Mucosa of rectum (tissue), 2 donors: ENCODE data around the gene VAV2.

Experiments used
- H3K27ac ChIP-seq, 2 donors: one replicate each; pipeline ENCODE4 v1.7.0; 2013; ENCODE audit warnings: inconsistent platforms in 2 of 2, low read depth in 2 of 2, low read length in 2 of 2
- H3K27me3 ChIP-seq, 2 donors: one replicate each; pipeline ENCODE4 v1.7.0; 2013; ENCODE audit warnings: low read length in 2 of 2; ENCODE audit not compliant: control insufficient read depth in 2 of 2, insufficient read depth in 2 of 2
- H3K36me3 ChIP-seq, 2 donors: one replicate each; pipeline ENCODE4 v1.7.0; 2013; ENCODE audit warnings: low read length in 2 of 2; ENCODE audit not compliant: control insufficient read depth in 2 of 2, insufficient read depth in 2 of 2
- H3K4me1 ChIP-seq, 2 donors: one replicate each; pipeline ENCODE4 v1.7.0; 2013; ENCODE audit warnings: low read length in 2 of 2, mild to moderate bottlenecking in 1 of 2; ENCODE audit not compliant: control insufficient read depth in 2 of 2, insufficient read depth in 2 of 2
- H3K4me3 ChIP-seq, 2 donors: one replicate each; pipeline ENCODE4 v1.7.0; 2013; ENCODE audit warnings: low read length in 2 of 2
- H3K9ac ChIP-seq, 2 donors: one replicate each; pipeline ENCODE4 v1.7.0; 2013; ENCODE audit warnings: low read length in 2 of 2, low read depth in 1 of 2, mild to moderate bottlenecking in 1 of 2
- H3K9me3 ChIP-seq, 2 donors: one replicate each; pipeline ENCODE4 v1.7.0; 2013; ENCODE audit warnings: low read length in 2 of 2; ENCODE audit not compliant: control insufficient read depth in 2 of 2
- donor health status: healthy.
- donor health status: Normal muscosa, but diverticular disease.

Gene VAV2

DNA sequence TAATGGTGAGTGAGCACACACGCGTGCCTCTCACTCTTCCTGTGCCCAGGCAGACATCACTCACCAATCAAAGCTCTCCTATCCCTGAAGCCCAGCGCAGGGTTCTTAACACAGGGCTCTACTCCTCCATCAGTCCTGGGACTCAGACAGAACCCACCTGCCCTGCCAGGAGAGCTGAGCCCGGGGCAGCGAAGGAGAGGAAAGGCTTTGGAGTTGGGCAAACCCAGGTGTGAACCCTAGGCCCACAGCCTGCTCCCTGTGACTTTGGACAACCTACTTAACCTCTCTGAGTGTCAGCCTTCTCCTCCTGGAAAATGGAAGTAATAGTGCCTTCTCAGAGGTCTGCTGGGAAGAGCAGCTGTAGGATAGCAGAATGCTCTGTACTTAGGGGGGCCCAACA is 155.3 kb downstream of the VAV2 start:
- H3K9ac ChIP-seq, result no peak overlapping the region
- no peaks in the 10 kb centered on the region for H3K9me3 ChIP-seq
- H3K27ac ChIP-seq, result no peak overlapping the region
- H3K36me3 ChIP-seq, result peaks cover 0 to 2% of the 10 kb centered on the region in 2 donors
- no peak overlapping the region for H3K4me3 ChIP-seq
- H3K27me3 ChIP-seq, result no peaks in the 10 kb centered on the region
- H3K4me1 ChIP-seq, result peaks cover 11 to 17% of the 10 kb centered on the region in 2 donors

DNA sequence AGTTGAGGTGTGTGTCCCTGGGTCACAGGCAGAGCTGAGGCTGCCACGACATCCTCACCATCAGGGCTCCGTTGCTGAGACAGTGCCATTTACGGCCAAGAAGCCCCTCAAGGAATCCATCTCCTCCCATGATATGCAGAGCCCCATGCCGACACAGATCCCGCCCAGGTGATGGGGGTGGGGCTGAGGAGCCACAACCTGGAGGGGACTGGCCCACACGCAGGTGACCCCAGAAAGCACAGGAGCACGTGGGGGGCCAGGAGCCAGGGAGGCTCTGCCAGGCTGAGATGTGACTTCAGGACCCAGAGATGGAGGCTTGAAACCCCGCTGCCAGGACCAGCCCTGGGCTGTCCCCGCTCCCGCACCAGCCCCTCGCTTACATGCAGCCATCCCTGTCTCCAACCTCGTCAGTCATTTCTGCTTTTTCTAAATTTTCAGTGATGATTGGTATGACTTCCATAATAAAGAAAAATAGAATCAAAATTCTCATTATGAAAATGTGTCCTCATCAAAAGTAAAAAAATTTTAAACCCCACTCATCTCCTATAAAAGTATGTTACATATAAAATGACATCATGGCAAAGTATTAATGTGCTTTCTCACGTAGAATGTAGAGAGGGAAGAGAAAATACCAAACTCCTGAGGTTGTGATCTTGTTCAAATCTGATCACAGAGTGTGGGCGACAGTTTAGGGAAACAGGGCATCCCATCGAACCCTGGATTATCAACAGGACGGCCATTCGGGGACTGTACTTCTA is 155.9 kb downstream of the VAV2 start:
- H3K27me3 ChIP-seq, result no peaks in the 10 kb centered on the region
- no peak overlapping the region for H3K9ac ChIP-seq
- no peak overlapping the region for H3K27ac ChIP-seq
- no peak overlapping the region for H3K4me3 ChIP-seq
- H3K4me1 ChIP-seq, result peaks cover 9 to 16% of the 10 kb centered on the region in 2 donors
- peaks cover 0 to 2% of the 10 kb centered on the region in 2 donors for H3K36me3 ChIP-seq
- H3K9me3 ChIP-seq, result no peaks in the 10 kb centered on the region

DNA sequence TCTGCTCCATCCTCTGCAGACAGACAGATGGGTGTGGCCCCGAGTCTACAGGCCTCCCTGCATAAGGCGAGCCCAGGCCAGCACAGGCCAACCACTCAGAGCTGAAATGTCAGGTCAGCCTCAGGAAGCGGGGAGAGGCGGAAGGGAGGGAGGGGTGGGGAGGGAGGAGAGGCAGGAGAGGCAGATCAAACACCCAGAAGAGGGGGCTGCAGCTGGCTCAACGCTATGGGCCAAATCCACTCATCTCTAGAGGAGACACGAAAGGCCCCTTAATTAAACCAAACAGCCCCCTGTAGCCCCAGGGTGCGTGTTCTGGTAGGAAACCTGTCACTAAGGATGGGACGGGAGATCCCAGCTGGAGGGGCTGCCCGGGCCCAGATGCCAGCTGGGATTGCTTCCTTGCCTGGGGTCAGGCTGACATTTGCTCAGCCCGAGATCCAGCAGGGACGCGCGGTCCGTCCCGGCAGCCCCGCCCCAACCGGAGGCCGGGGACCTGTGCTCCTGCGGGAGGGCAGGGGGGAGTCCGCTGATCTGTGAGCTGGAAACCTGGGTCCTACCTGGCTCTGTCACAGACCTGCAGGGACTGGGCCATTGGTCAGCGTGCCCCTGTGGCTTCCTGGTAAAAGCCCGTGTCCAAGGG is 156.7 kb downstream of the VAV2 start:
- Histone ChIP-seq H3K9ac (no peak overlapping the region), H3K36me3 (peaks cover 0 to 2% of the 10 kb centered on the region in 2 donors), H3K4me3 (no peak overlapping the region), H3K27ac (no peak overlapping the region), H3K9me3 (no peaks in the 10 kb centered on the region), H3K4me1 (peaks cover 8 to 16% of the 10 kb centered on the region in 2 donors), H3K27me3 (no peaks in the 10 kb centered on the region)

DNA sequence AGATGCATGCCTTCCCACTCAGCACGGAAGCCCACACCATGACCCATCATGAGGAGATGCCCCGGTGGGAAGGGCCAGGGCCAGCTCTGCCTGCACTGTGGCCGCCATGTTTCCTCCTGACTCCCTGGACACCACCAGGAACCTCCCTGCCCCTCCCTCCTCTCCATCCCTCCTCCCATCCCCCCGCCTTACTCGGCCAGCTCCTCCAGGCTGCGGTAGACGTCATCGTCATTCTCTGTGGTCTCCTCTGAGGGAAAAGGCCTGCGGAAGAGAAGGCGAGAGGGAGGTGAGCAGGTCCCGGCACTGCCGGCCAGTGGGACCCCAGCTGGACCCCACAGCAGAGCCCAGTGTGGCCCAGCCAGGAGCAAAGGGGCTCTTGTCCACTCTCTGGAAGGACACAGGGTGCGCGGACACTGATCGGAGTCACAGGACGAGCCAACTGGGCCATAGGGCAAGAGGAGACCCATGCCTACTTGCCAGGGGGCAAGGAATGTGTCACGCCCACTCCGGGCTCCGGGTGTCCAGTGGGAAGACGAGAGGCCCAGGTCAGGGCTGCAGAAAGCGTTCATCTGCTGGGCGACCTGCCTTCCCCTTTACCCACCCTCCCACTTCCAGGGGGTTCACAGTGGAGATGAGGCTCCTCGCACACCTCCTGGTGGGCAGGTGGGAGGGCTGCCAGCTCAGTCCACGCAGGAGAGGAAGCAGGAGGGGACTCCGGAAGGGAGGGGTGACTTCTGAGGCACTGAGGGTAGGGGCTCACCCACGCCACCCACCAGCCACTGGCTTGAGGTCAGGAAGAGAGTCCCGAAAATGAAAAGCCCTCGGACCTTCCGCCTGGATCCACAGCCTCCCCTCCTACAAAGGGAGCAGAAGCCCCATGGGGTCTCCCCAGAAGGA is 157.8 kb downstream of the VAV2 start:
- peaks cover 0 to 2% of the 10 kb centered on the region in 2 donors for H3K36me3 ChIP-seq
- H3K4me3 ChIP-seq, result no peak overlapping the region
- H3K9me3 ChIP-seq, result no peaks in the 10 kb centered on the region
- peaks cover 2 to 13% of the 10 kb centered on the region in 2 donors for H3K4me1 ChIP-seq
- no peaks in the 10 kb centered on the region for H3K27me3 ChIP-seq
- H3K9ac ChIP-seq, result no peak overlapping the region
- H3K27ac ChIP-seq, result no peak overlapping the region

DNA sequence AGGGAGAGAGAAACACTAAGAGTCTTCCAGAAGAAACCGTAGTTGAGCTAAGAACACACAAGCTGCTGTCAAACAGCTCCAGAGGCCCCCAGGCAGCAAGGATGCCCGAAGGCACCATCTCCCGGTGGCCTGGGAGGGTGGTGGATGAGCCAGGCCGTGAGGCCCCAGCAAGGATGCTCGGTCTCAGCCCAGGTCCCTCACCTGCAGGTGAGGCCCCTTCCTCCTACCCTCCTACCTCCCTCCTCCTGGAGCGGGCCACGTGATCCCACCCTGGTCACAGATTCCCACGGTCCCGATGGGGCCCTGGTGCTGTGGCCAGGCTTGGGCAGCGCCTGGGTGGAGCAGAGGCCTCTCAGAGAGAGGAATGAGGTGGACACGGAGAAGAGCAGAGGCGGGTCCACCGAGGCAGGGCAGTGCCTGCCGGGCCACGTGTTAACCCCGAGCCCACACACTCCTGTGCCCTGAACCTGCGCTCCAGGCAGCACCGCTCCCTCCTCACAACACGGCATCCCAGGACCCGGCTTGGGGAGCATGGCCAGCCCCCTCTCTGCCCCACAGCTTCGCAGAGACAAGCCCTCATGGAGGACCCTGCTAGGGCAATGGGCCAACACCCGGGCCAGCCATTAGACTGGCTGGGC is 158.6 kb downstream of the VAV2 start:
- no peaks in the 10 kb centered on the region for H3K27me3 ChIP-seq
- no peak overlapping the region for H3K9ac ChIP-seq
- no peak overlapping the region for H3K27ac ChIP-seq
- H3K4me3 ChIP-seq, result no peak overlapping the region
- peaks cover 0 to 2% of the 10 kb centered on the region in 2 donors for H3K36me3 ChIP-seq
- peaks cover 2 to 10% of the 10 kb centered on the region in 2 donors for H3K4me1 ChIP-seq
- no peaks in the 10 kb centered on the region for H3K9me3 ChIP-seq

DNA sequence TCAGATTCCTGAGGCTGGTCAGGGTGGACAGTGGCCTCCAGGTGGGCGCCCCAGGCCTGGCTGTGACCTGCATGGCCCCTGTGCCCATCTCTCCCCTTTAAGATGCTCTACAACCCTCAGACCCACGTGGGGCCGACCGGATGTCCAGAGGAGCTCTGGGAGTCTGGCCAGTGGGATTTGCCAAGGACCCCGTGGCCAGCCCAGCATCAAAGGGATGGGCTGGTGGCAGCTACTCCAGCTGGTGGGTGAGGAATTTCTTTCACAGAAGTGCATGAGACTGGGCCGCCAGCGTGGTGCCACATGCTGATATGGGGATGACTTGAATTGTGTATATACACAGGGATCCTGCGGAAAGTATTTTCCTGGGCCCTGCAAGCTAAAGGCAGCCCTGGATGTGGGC is 159.2 kb downstream of the VAV2 start:
- H3K9me3 ChIP-seq, result no peaks in the 10 kb centered on the region
- no peaks in the 10 kb centered on the region for H3K27me3 ChIP-seq
- H3K27ac ChIP-seq, result no peak overlapping the region
- H3K36me3 ChIP-seq, result peaks cover 0 to 2% of the 10 kb centered on the region in 2 donors
- no peak overlapping the region for H3K4me3 ChIP-seq
- peaks cover 0 to 6% of the 10 kb centered on the region in 2 donors for H3K4me1 ChIP-seq
- no peak overlapping the region for H3K9ac ChIP-seq

DNA sequence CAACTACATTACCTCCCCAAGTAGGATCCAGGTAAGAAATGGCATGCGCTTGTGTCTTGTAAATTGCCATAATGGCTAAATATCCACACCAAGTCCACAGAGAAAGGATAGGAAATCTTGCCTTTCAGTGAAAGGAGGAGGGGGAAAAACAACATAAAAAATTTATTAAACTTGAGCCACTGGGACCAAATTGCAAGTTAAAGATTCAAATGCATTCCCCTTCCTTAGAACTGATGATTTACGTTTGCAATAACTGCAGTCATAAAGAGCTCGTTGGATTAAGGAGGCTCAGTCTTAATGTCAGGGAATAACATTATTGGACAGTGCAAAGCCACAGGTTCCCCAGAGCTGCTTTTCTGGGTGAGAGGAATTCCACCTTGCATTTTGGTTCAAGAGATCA is 161.4 kb downstream of the VAV2 start:
- Histone ChIP-seq H3K36me3 (peaks cover 0 to 2% of the 10 kb centered on the region in 2 donors), H3K9ac (no peak overlapping the region), H3K9me3 (no peaks in the 10 kb centered on the region), H3K4me1 (no peaks in the 10 kb centered on the region), H3K27ac (no peak overlapping the region), H3K27me3 (no peaks in the 10 kb centered on the region), H3K4me3 (no peak overlapping the region)

DNA sequence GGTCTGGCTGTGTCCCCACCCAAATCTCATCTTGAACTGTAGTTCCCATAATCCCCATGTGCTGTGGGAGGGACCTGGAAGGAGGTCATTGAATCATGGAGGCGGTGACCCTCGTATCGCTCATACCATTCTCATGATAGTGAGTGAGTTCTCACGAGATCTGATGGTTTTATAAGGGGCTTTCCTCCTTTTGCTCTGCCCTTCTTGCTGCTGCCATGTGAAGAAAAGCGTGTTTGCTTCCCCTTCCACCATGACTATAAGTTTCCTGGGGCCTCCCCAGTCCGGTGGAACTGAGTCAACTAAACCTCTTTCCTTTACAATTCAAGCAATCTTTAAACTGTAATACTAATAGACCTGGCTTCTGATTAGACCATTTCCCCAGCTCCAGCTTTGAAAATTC is 161.8 kb downstream of the VAV2 start:
- Histone ChIP-seq H3K4me3 (no peak overlapping the region), H3K4me1 (no peaks in the 10 kb centered on the region), H3K36me3 (peaks cover 0 to 2% of the 10 kb centered on the region in 2 donors)

DNA sequence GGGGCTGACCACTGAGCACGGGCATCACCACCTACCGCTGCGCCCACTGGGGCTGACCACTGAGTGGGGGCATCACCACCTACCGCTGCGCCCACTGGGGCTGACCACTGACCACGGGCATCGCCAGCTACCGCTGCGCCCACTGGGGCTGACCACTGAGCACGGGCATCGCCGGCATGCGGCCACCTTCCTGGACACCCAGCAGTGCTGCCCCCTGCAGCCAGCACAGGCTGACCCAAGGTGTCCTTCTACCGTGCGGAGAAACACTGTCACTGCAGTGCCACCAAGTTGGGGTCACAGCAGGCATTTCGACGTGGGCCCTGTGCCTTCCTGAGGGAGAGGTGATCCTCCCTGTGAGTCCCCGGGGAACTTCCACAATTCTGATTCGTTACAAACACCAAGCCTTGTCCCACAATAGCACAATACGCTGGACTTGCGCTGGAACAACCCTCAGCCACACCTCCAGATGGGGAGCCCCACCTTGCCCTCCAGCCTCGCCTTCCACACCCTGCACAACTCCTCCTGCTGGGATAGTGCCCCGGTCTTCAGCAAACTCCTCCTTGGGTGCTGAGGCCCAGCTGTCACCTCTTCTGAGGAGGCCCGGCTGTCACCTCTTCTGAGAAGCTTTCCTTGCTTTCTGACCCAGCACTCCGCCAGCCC is 163.7 kb downstream of the VAV2 start:
- Histone ChIP-seq H3K4me1 (no peaks in the 10 kb centered on the region), H3K9ac (no peak overlapping the region), H3K27me3 (no peaks in the 10 kb centered on the region), H3K9me3 (no peaks in the 10 kb centered on the region), H3K36me3 (peaks cover 0 to under 1% of the 10 kb centered on the region in 2 donors), H3K4me3 (no peak overlapping the region), H3K27ac (no peak overlapping the region)

More for the DNA sequence above, 161.8 kb downstream of the VAV2 start:
- Histone ChIP-seq H3K27ac (no peak overlapping the region), H3K27me3 (no peaks in the 10 kb centered on the region), H3K9ac (no peak overlapping the region), H3K9me3 (no peaks in the 10 kb centered on the region)
